Gastroesophageal sphincter (tissue), 4 donors: ENCODE measurements around the gene PCNX4. TPM values are rescaled to one million over a fixed set of nuclear protein-coding genes. Genes with fewer than 3 reads are reported as not detected.

Experiments used
- ATAC-seq: fragments of 150-250 bp; one replicate; pipeline ENCODE4 v1.9.1; 2016; ENCODE audit warnings: mild to moderate bottlenecking, moderate library complexity
- H3K27ac ChIP-seq, 4 donors: fragments of 200-600 bp; sonication (generic) in 3 of 4; 1 replicate in 3 of 4; 2 replicates in 1 of 4; pipeline ENCODE4 v1.5.1; 2016 to 2019
- H3K27me3 ChIP-seq: fragments of 200-600 bp; sonication (generic); one replicate; pipeline ENCODE4 v1.5.1; 2019
- H3K36me3 ChIP-seq, 2 donors: fragments of 200-600 bp; sonication (generic); one replicate each; pipeline ENCODE4 v1.5.1; 2019; ENCODE audit warnings: control low read depth in 1 of 2
- H3K4me1 ChIP-seq, 3 donors: fragments of 200-600 bp; sonication (generic); 1 replicate in 2 of 3; 2 replicates in 1 of 3; pipeline ENCODE4 v1.5.1; 2016 to 2019; ENCODE audit warnings: control low read depth in 2 of 3
- H3K4me3 ChIP-seq, 2 donors: fragments of 200-600 bp; sonication (generic); one replicate each; pipeline ENCODE4 v1.5.1; 2019; ENCODE audit warnings: mild to moderate bottlenecking in 1 of 2, moderate library complexity in 1 of 2
- H3K9me3 ChIP-seq, 3 donors: fragments of 200-600 bp; sonication (generic); one replicate each; pipeline ENCODE4 v1.5.1; 2017 to 2019; ENCODE audit warnings: control low read depth in 2 of 3
- CTCF ChIP-seq, 4 experiments: fragments of 200-600 bp in 2 of 4; fragments of 450-650 bp in 2 of 4; sonication (generic) in 1 of 4; IDR thresholded peaks; one replicate each; pipeline ENCODE4 v1.5.1; 2017 to 2019; ENCODE audit warnings: antibody characterized with exemption in 4 of 4, mild to moderate bottlenecking in 2 of 4, moderate library complexity in 2 of 4
- EP300 ChIP-seq: sonication (generic); formaldehyde crosslinking; IDR thresholded peaks from one replicate; pipeline ENCODE4 v1.6.1; 2017; ENCODE audit warnings: antibody characterized with exemption, mild to moderate bottlenecking
- POLR2A ChIP-seq, 2 donors: fragments of 450-650 bp; IDR thresholded peaks; one replicate each; pipeline ENCODE4 v1.6.1; 2017; ENCODE audit warnings: antibody characterized with exemption in 2 of 2, mild to moderate bottlenecking in 2 of 2, moderate library complexity in 1 of 2
- POLR2AphosphoS5 ChIP-seq: sonication (generic); formaldehyde crosslinking; IDR thresholded peaks from one replicate; pipeline ENCODE4 v1.6.1; 2017; ENCODE audit warnings: antibody characterized with exemption
- WGBS, 2 donors: methylation state at CpG; one replicate each; pipeline ENCODE4 v1.1.5; 2018; ENCODE audit warnings: low coverage in 1 of 2; 5-methylcytosine and 5-hydroxymethylcytosine counted together
- total RNA-seq, 4 donors: library from RNA; depleted of rRNA; stranded (reverse); fragments of >200 nt; gene quantifications; one replicate each; pipeline ENCODE4 v1.1.0, GENCODE V29; 2016

The PCNX4 gene
- total RNA-seq, 4 donors from 2014 or later, result 30.0 to 65.7 (median 40.2) TPM

- Histone ChIP-seq H3K4me3 (no peak overlapping the region), H3K4me1 (peaks cover 3 to 38% (median 6%) of the 10 kb centered on the region in 3 donors), H3K27me3 (no peaks in the 10 kb centered on the region), H3K9me3 (no peaks in the 10 kb centered on the region), H3K36me3 (peaks cover 0 to 12% of the 10 kb centered on the region in 2 donors), H3K27ac (no peak overlapping the region)
- no peak for TF ChIP-seq POLR2AphosphoS5
- TF ChIP-seq CTCF (IDR thresholded peaks at IDR 0.05), result no peak
- no peak for TF ChIP-seq EP300
- no peak for TF ChIP-seq POLR2A (IDR thresholded peaks at IDR 0.05)
- 80 to 85% methylated on average over 1 of the region's 1 CpG for WGBS, 2 donors
- ATAC-seq, result no peak
Measured at GRCh38 chr14:60101786-60102185, 10.1 kb downstream of the PCNX4 start.

GRCh38 chr14:60102389-60102788, 10.7 kb downstream of the PCNX4 start:
- no peak for ATAC-seq
- TF ChIP-seq POLR2AphosphoS5 (no peak), CTCF (IDR thresholded peaks at IDR 0.05) (no peak), EP300 (no peak), POLR2A (IDR thresholded peaks at IDR 0.05) (no peak)

GRCh38 chr14:60106339-60106738, 14.6 kb downstream of the PCNX4 start:
- peaks cover 3 to 51% (median 6%) of the 10 kb centered on the region in 3 donors for H3K4me1 ChIP-seq
- H3K27ac ChIP-seq, result peak overlapping the region in 1 of 4 donors; percentile 4
- H3K27me3 ChIP-seq, result no peaks in the 10 kb centered on the region
- WGBS, 2 donors, result 7 to 37% methylated on average over 2 of the region's 2 CpGs
- no peak overlapping the region for H3K4me3 ChIP-seq
- no peak for ATAC-seq
- H3K36me3 ChIP-seq, result peaks cover 0 to 12% of the 10 kb centered on the region in 2 donors
- TF ChIP-seq CTCF (IDR thresholded peaks at IDR 0.05) (no peak), POLR2AphosphoS5 (no peak), EP300 (no peak), POLR2A (IDR thresholded peaks at IDR 0.05) (no peak)
- no peaks in the 10 kb centered on the region for H3K9me3 ChIP-seq

More at GRCh38 chr14:60102389-60102788, 10.7 kb downstream of the PCNX4 start:
- Histone ChIP-seq H3K27ac (no peak overlapping the region), H3K4me1 (peaks cover 3 to 44% (median 6%) of the 10 kb centered on the region in 3 donors), H3K4me3 (no peak overlapping the region), H3K9me3 (no peaks in the 10 kb centered on the region), H3K36me3 (peaks cover 0 to 9% of the 10 kb centered on the region in 2 donors), H3K27me3 (no peaks in the 10 kb centered on the region)
- WGBS, 2 donors, result 8 to 22% methylated on average over 2 of the region's 2 CpGs

GRCh38 chr14:60107477-60107876, 15.8 kb downstream of the PCNX4 start:
- Histone ChIP-seq H3K27ac (no peak overlapping the region), H3K4me3 (no peak overlapping the region), H3K36me3 (peaks cover 0 to 12% of the 10 kb centered on the region in 2 donors), H3K27me3 (no peaks in the 10 kb centered on the region), H3K9me3 (no peaks in the 10 kb centered on the region), H3K4me1 (peaks cover 3 to 42% (median 5%) of the 10 kb centered on the region in 3 donors)
- TF ChIP-seq EP300, result no peak
- WGBS, 2 donors, result 78 to 88% methylated on average over 4 of the region's 4 CpGs
- ATAC-seq, result no peak

GRCh38 chr14:60111732-60112131, 20.0 kb downstream of the PCNX4 start:
- TF ChIP-seq POLR2AphosphoS5 (no peak), POLR2A (IDR thresholded peaks at IDR 0.05) (no peak), CTCF (IDR thresholded peaks at IDR 0.05) (no peak), EP300 (no peak)
- WGBS, 2 donors, result 81 to 86% methylated on average over 2 of the region's 2 CpGs
- Histone ChIP-seq H3K27ac (no peak overlapping the region), H3K36me3 (peaks cover 0 to 34% of the 10 kb centered on the region in 2 donors), H3K27me3 (no peaks in the 10 kb centered on the region), H3K9me3 (no peaks in the 10 kb centered on the region), H3K4me3 (no peak overlapping the region), H3K4me1 (peaks cover 0 to 14% (median 0%) of the 10 kb centered on the region in 3 donors)
- no peak for ATAC-seq
